ENCODE data around the gene RAB37.

DNA sequence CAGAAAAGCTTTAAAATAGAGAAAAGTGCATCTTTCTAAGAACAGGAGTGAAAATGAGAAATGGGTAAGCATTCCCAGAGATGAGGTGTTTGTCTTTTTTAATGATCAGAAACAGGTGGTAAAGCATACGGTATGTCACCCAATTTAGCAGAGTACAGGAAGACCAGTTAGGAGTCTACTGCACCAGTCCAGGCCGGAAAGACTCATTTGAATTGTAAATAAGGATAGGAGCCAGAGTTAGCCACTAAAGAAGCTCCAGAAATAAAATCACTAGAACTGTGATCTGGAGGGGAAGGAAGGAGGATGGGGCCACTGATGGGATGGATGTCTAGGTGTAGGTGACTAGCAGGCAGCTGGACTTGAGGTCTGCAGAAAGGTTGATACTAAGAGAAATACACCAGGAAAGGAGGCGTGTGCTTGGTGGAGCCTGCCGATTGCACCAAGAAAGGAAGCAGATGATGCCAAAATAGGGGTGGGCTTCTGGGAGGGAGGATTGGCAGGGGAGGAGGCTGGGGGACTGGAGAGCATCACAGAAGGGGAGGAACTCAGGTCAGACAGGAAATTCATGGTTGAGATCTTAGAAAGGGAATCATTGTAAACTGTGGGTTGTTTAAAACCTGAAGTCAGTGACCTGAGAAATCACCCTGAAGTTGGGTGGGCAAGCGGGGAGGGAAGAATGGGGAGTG is 47.2 kb downstream of the RAB37 start:
- no peak for TF ChIP-seq POLR2AphosphoS5 (IDR thresholded peaks at IDR 0.05; ENCODE audit: low read depth, low read length)
- no peak for TF ChIP-seq ETV6 (CRISPR knock-in tag; conservative IDR thresholded peaks at IDR 0.05)
- no peak for TF ChIP-seq ZNF615 (CRISPR knock-in tag; IDR thresholded peaks at IDR 0.05; ENCODE audit: borderline replicate concordance)
- TF ChIP-seq JUN (CRISPR knock-in tag; IDR thresholded peaks at IDR 0.05) = no peak
- TF ChIP-seq ZNF12 (CRISPR knock-in tag; IDR thresholded peaks at IDR 0.05) = no peak
- no peak for TF ChIP-seq ZNF773 (CRISPR knock-in tag; IDR thresholded peaks at IDR 0.05; ENCODE audit: borderline replicate concordance)
- no peak for TF ChIP-seq CTCF (CRISPR knock-in tag; IDR thresholded peaks at IDR 0.05)

Data from HepG2 (cell line).